HepG2 (cell line): ENCODE data around the gene PRAC1. TPM values are rescaled to one million over a fixed set of nuclear protein-coding genes. Genes with fewer than 3 reads are reported as not detected.

ENCODE experiments used
- ATAC-seq: fragments of 200-7000 bp; cut with Tn5 transposase; 3 replicates; pipeline ENCODE4 v1.9.1; 2020; ENCODE audit warnings: mild to moderate bottlenecking, moderate library complexity
- BruUV-seq: library from RNA; stranded (reverse); fragments of 400-500 nt; replicated peaks from 2 replicates; lab custom pipeline; 2021; lab: Mats Ljungman, UMichigan
- CTCF ChIA-PET: fragments of 300-600 bp; formaldehyde crosslinking; extraction: SDS; loops from one replicate; lab custom pipeline; 2021; ENCODE audit warnings: low total read pairs, inconsistent platforms, low intra/inter-chr PET ratio; lab: Yijun Ruan, JAX
- POLR2A ChIA-PET: fragments of 350-600 bp; sonication (Branson Sonifier 250); formaldehyde crosslinking; loops from one replicate; lab custom pipeline; 2020; ENCODE audit warnings: antibody characterized with exemption, inconsistent platforms; lab: Yijun Ruan, JAX
- DNase-seq: peaks from one replicate; pipeline ENCODE4 v3.0.0-alpha.2; 2015; ENCODE audit warnings: low spot score
- FAIRE-seq: peaks from 3 replicates; lab custom pipeline; 2011; peaks lifted over from hg19 to GRCh38; lab: Jason Lieb, UNC
- H2AFZ ChIP-seq: one replicate; pipeline ENCODE4 v1.6.1; 2011; ENCODE audit warnings: low read length, inconsistent platforms
- H3K27ac ChIP-seq: fragments of 300-600 bp; 3 replicates; pipeline ENCODE4 v1.8.0; 2011; ENCODE audit warnings: mixed run types, mild to moderate bottlenecking, mixed read lengths, low read length, inconsistent platforms; ENCODE audit not compliant: insufficient read depth; ENCODE audit errors: extremely low read length
- H3K27me3 ChIP-seq, 2 experiments: fragments of 200-600 bp in 1 of 2; 2 replicates in 1 of 2; 3 replicates in 1 of 2; pipeline versions ENCODE4 v1.6.0 to v1.8.0; 2011; ENCODE audit warnings: low read length in 2 of 2, mild to moderate bottlenecking in 2 of 2, moderate library complexity in 2 of 2, inconsistent platforms in 1 of 2; ENCODE audit not compliant: insufficient read depth in 2 of 2, control insufficient read depth in 1 of 2
- H3K36me3 ChIP-seq, 2 experiments: fragments of 200-600 bp in 1 of 2; replicated peaks in 1 of 2; 2 replicates in 1 of 2; 3 replicates in 1 of 2; pipeline versions ENCODE4 v1.5.1 to v1.8.0; 2011; ENCODE audit warnings: low read length in 2 of 2, inconsistent platforms in 1 of 2; ENCODE audit not compliant: insufficient read depth in 2 of 2, control insufficient read depth in 1 of 2
- H3K4me1 ChIP-seq: 2 replicates; pipeline ENCODE4 v1.5.1; 2012; ENCODE audit warnings: low read length, inconsistent platforms; ENCODE audit not compliant: insufficient read depth
- H3K4me2 ChIP-seq: 2 replicates; pipeline ENCODE4 v1.6.0; 2011; ENCODE audit warnings: low read depth, low read length, inconsistent platforms
- H3K4me3 ChIP-seq, 3 experiments: fragments of 200-600 bp in 1 of 3; sonication (generic), shearing (Covaris generic) in 1 of 3; replicated peaks in 1 of 3; 2 replicates each; pipeline ENCODE4 v1.5.1; 2011 to 2016; ENCODE audit warnings: low read length in 3 of 3, inconsistent platforms in 2 of 3, low read depth in 2 of 3, mild to moderate bottlenecking in 2 of 3, control low read depth in 1 of 3, mixed read lengths in 1 of 3; ENCODE audit not compliant: insufficient read depth in 1 of 3
- H3K79me2 ChIP-seq: one replicate; pipeline ENCODE4 v1.6.1; 2011; ENCODE audit warnings: low read length, inconsistent platforms; ENCODE audit not compliant: insufficient read depth
- H3K9ac ChIP-seq: 2 replicates; pipeline ENCODE4 v1.6.0; 2011; ENCODE audit warnings: mild to moderate bottlenecking, low read depth, low read length, inconsistent platforms; ENCODE audit not compliant: insufficient read depth
- H3K9me3 ChIP-seq: 2 replicates; pipeline ENCODE4 v1.5.1; 2012; ENCODE audit warnings: mild to moderate bottlenecking, low read length
- H4K20me1 ChIP-seq: 2 replicates; pipeline ENCODE4 v1.6.0; 2011; ENCODE audit warnings: inconsistent platforms, mild to moderate bottlenecking, low read length, moderate library complexity; ENCODE audit not compliant: insufficient read depth
- ATF3 ChIP-seq: sonication (generic); formaldehyde crosslinking; IDR thresholded peaks from 2 replicates; pipeline ENCODE4 v1.4.0; 2020; ENCODE audit warnings: missing genetic modification reagents
- ESRRA ChIP-seq: sonication (generic); formaldehyde crosslinking; IDR thresholded peaks from 2 replicates; pipeline ENCODE4 v1.5.1; 2020; ENCODE audit warnings: mild to moderate bottlenecking, low read depth, missing genetic modification reagents
- FOXC1 ChIP-seq: sonication (generic); formaldehyde crosslinking; IDR thresholded peaks from 2 replicates; pipeline ENCODE4 v1.8.0; 2022; ENCODE audit warnings: mild to moderate bottlenecking, missing genetic modification reagents, borderline replicate concordance
- MIXL1 ChIP-seq: IDR thresholded peaks from 2 replicates; pipeline ENCODE4 v1.6.1; 2016
- RAD51 ChIP-seq: fragments of 450-650 bp; IDR thresholded peaks from 2 replicates; pipeline ENCODE4 v1.6.1; 2016; ENCODE audit warnings: borderline replicate concordance
- TBX3 ChIP-seq: fragments of 450-650 bp; IDR thresholded peaks from 2 replicates; pipeline ENCODE4 v1.6.1; 2017; ENCODE audit warnings: antibody characterized with exemption, mild to moderate bottlenecking, inconsistent platforms, borderline replicate concordance
- TEF ChIP-seq: sonication (generic); formaldehyde crosslinking; IDR thresholded peaks from 2 replicates; pipeline ENCODE4 v1.5.0; 2020; ENCODE audit warnings: missing genetic modification reagents
- ZBTB26 ChIP-seq: IDR thresholded peaks from 2 replicates; pipeline ENCODE4 v1.6.1; 2016; ENCODE audit warnings: missing compliant biosample characterization, missing genetic modification reagents, borderline replicate concordance
- ZBTB49 ChIP-seq: sonication (generic); formaldehyde crosslinking; IDR thresholded peaks from 2 replicates; pipeline ENCODE4 v1.4.0; 2020; ENCODE audit warnings: missing genetic modification reagents, borderline replicate concordance
- ZHX1 ChIP-seq: sonication (generic); formaldehyde crosslinking; IDR thresholded peaks from 2 replicates; pipeline ENCODE4 v1.8.1; 2022; ENCODE audit warnings: low read depth, mild to moderate bottlenecking, missing genetic modification reagents
- ZNF138 ChIP-seq: sonication (generic); formaldehyde crosslinking; IDR thresholded peaks from 2 replicates; pipeline ENCODE4 v1.5.0; 2020; ENCODE audit warnings: mild to moderate bottlenecking, low read depth, missing genetic modification reagents
- ZNF18 ChIP-seq: sonication (generic); formaldehyde crosslinking; IDR thresholded peaks from 2 replicates; pipeline ENCODE4 v1.8.0; 2022; ENCODE audit warnings: mild to moderate bottlenecking, missing genetic modification reagents; ENCODE audit not compliant: insufficient replicate concordance
- ZNF737 ChIP-seq: sonication (generic); formaldehyde crosslinking; IDR thresholded peaks from 2 replicates; pipeline ENCODE4 v1.5.0; 2020; ENCODE audit warnings: missing genetic modification reagents, mild to moderate bottlenecking, borderline replicate concordance
- WGBS: methylation state at CpG from one replicate; pipeline ENCODE4 v1.1.6; 2017; ENCODE audit warnings: low lambda C conversion rate; 5-methylcytosine and 5-hydroxymethylcytosine counted together
- in situ Hi-C: cut with HindIII; loops from 2 replicates; pipeline ENCODE4 v1.10.0; 2017; ENCODE audit warnings: low pct_unique_long_range_greater_than_20kb; ENCODE audit not compliant: extremely low pct_ligation_motif_present
- intact Hi-C: fragments of 100-400 bp; cut with micrococcal nuclease; formaldehyde crosslinking; loops from one replicate; pipeline ENCODE4 v1.10.0; 2022; ENCODE audit not compliant: unreplicated experiment
- polyA plus RNA-seq, 8 experiments: library from polyadenylated mRNA; depleted of rRNA in 3 of 8; stranded (reverse) in 7 of 8; unstranded in 1 of 8; fragments of >200 nt; fragmentation: Illumina TruSeq in 4 of 8; extraction: Trizol in 4 of 8; gene quantifications; 2 replicates each; pipeline versions ENCODE4 v1.2.1 to v1.2.3, GENCODE V29; 2011 to 2016; ENCODE audit warnings: low read depth in 4 of 8, missing spikeins in 1 of 8, mixed read lengths in 1 of 8; ENCODE audit not compliant: insufficient read depth in 1 of 8
- total RNA-seq, 5 experiments: library from RNA; depleted of rRNA; stranded (reverse); fragments of >200 nt; fragmentation: Illumina TruSeq; extraction: Trizol; gene quantifications; 2 replicates each; pipeline ENCODE4 v1.2.3, GENCODE V29; 2016; ENCODE audit warnings: low read depth in 1 of 5

Gene PRAC1
- total and polyA plus RNA-seq, 2 of the 13 experiments (the other 11 are each of a cell fraction or from before 2014, with no cell fraction given), result not detected

GRCh38 chr17:48726114-48726915, 4.0 kb upstream of the PRAC1 start:
- intact Hi-C loops (no loop called here), in situ Hi-C loops (loop anchor here (5.0 kb wide), 2 partner anchors 61 to 151 kb away; no protein-coding TSS in a partner anchor)
- Histone ChIP-seq H3K27ac (no peak overlapping the region), H3K4me2 (no peak overlapping the region), H3K4me3 (no peak overlapping the region), H3K9me3 (no peaks in the 10 kb centered on the region), H2AFZ (no peak overlapping the region), H3K36me3 (no peaks in the 10 kb centered on the region), H3K4me1 (no peaks in the 10 kb centered on the region), H3K27me3 (peaks cover 26 to 87% of the 10 kb centered on the region in 2 experiments), H3K9ac (no peak overlapping the region), H3K79me2 (no peaks in the 10 kb centered on the region), H4K20me1 (no peaks in the 10 kb centered on the region)
- ATAC-seq, result no peak
- CTCF ChIA-PET, result interaction anchor here (3.8 kb wide), 2 partner anchors 64 to 152 kb away, joined by 37 to 47 read pairs; no protein-coding TSS in a partner anchor
- POLR2A ChIA-PET, result no interaction called here
- no peak for FAIRE-seq
- WGBS, result 32% methylated on average over 20 of the region's 20 CpGs
- no peak for DNase-seq
- no TSS peak for BruUV-seq
- TF ChIP-seq ATF3 (CRISPR knock-in tag), result no peak
- no peak for TF ChIP-seq ZNF18 (CRISPR knock-in tag)
- TF ChIP-seq ZBTB49 (CRISPR knock-in tag), result no peak
- TF ChIP-seq TEF, result no peak
- no peak for TF ChIP-seq ZBTB26 (CRISPR knock-in tag)
- TF ChIP-seq TBX3, result no peak
- no peak for TF ChIP-seq ZNF737 (CRISPR knock-in tag)
- TF ChIP-seq MIXL1 (CRISPR knock-in tag), result no peak
- no peak for TF ChIP-seq ESRRA (CRISPR knock-in tag)
- TF ChIP-seq ZHX1 (CRISPR knock-in tag), result no peak
- no peak for TF ChIP-seq FOXC1 (CRISPR knock-in tag)
- no peak for TF ChIP-seq ZNF138 (CRISPR knock-in tag)
- TF ChIP-seq RAD51, result no peak
